HUES64 (cell line): ENCODE data around the gene CDCA7L.
"Not testable (repeated sequence)": the region's sequence is repeated elsewhere in the genome, so short reads cannot be mapped to it uniquely, and the experiment has no call there.

Experiments
- H3K27ac ChIP-seq: 2 replicates; pipeline ENCODE4 v1.7.0; 2013; ENCODE audit warnings: low read depth, low read length, inconsistent platforms
- H3K27me3 ChIP-seq: 2 replicates; pipeline ENCODE4 v1.6.1; 2013; ENCODE audit warnings: mild to moderate bottlenecking, low read length; ENCODE audit not compliant: insufficient read depth
- H3K36me3 ChIP-seq: 2 replicates; pipeline ENCODE4 v1.6.1; 2013; ENCODE audit warnings: mild to moderate bottlenecking, low read length; ENCODE audit not compliant: insufficient read depth
- H3K4me1 ChIP-seq: 2 replicates; pipeline ENCODE4 v1.6.1; 2013; ENCODE audit warnings: mild to moderate bottlenecking, low read length, moderate library complexity; ENCODE audit not compliant: insufficient read depth
- H3K4me3 ChIP-seq: 2 replicates; pipeline ENCODE4 v1.5.1; 2013; ENCODE audit warnings: mild to moderate bottlenecking, low read length, moderate library complexity
- H3K9ac ChIP-seq: 2 replicates; pipeline ENCODE4 v1.6.1; 2013; ENCODE audit warnings: mild to moderate bottlenecking, low read depth, low read length
- H3K9me3 ChIP-seq: 2 replicates; pipeline ENCODE4 v1.6.1; 2013; ENCODE audit warnings: low read depth, low read length; ENCODE audit not compliant: insufficient read depth
- WGBS: fragments of 150-250, 120-280 bp; methylation state at CpG from one replicate; pipeline ENCODE4 v1.1.7; 2013; ENCODE audit warnings: missing lambda C conversion rate; 5-methylcytosine and 5-hydroxymethylcytosine counted together

The CDCA7L gene

DNA sequence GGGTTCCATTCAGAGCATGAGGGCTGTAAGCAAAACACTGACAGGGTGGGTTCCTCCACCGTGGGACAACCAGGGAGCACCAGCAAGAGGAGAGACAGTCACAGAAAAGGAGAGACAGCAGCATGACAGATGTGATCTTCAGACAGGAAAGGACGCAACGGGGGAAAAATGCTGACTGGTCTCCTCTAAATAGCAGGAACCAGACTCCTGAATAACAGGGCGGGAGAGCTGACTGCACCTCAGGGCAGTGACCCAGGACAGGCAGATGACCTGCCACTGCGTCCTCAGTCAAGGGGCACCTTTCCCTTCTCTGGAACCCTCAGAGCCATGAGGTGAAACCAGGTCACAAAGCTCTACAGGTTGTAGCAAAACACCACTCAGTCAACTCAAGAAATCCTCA, 37.0 kb downstream of the CDCA7L start:
- whole genome bisulfite sequencing = 90% methylated on average over 5 of the region's 5 CpGs
- Histone ChIP-seq H3K4me1 (no peaks in the 10 kb centered on the region), H3K4me3 (no peak overlapping the region), H3K36me3 (peaks cover 90% of the 10 kb centered on the region), H3K9ac (no peak overlapping the region), H3K9me3 (no peaks in the 10 kb centered on the region), H3K27ac (no peak overlapping the region), H3K27me3 (no peaks in the 10 kb centered on the region)

DNA sequence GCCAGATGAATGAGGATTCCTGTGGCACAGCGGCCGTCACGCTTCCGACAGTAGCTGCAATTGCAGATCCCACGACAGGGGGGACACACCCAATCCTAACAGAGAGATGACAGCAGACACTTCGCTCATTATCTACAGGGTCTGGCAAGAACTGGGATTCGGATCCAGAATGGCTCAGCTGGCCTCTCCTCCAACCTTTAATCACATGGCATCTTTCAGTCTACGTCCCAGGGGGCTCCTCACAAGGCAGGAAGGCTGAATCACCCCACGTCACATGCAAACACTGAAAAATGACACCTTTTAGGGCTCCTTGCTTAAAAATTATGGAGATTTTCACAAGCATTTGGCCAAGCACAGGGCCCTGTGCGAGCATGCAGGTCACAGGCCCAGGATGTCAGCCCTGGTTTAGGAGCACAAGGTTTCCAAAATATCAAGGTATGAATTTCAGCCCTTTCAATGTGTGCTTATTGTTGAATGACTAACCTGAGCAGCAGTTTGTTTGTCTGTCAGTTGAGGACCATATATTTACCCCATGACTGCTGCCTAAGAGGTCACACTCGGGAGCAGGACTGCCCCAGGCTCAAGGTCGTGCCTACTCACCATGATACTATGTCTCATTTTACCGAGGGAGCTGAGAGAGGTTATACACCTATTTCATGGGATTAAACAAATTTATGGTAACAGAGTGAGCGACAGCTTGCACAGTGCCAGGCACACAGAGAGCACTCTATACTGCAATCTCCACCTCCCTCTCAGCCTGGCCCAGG, 42.5 kb downstream of the CDCA7L start:
- Histone ChIP-seq H3K9me3 (no peaks in the 10 kb centered on the region), H3K36me3 (peaks cover 100% of the 10 kb centered on the region), H3K27ac (no peak overlapping the region), H3K4me1 (no peaks in the 10 kb centered on the region), H3K9ac (no peak overlapping the region), H3K4me3 (no peak overlapping the region), H3K27me3 (no peaks in the 10 kb centered on the region)
- WGBS = 94% methylated on average over 13 of the region's 14 CpGs

DNA sequence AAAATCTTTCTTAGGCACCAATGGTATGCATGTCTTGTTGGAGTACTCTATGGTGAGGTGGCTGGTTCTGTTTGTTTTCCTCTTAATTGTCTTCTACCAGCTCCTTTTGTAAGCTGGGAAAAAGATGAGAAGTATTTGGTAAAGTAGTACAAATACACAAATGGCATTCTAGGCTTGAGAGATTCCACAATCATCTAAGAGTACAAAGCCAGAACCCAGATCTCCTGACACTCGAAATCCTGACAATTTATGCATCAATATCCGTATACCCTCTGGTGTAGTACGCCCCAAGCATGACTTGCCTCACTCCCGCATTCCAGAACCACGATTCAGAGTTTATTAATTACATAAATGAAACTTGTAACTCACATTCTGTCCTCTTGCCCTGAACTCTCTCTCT, 43.5 kb downstream of the CDCA7L start:
- Histone ChIP-seq H3K27me3 (no peaks in the 10 kb centered on the region), H3K9me3 (no peaks in the 10 kb centered on the region), H3K9ac (no peak overlapping the region), H3K27ac (no peak overlapping the region), H3K36me3 (peaks cover 95% of the 10 kb centered on the region), H3K4me3 (no peak overlapping the region), H3K4me1 (no peaks in the 10 kb centered on the region)
- 96% methylated on average over 5 of the region's 5 CpGs for WGBS

DNA sequence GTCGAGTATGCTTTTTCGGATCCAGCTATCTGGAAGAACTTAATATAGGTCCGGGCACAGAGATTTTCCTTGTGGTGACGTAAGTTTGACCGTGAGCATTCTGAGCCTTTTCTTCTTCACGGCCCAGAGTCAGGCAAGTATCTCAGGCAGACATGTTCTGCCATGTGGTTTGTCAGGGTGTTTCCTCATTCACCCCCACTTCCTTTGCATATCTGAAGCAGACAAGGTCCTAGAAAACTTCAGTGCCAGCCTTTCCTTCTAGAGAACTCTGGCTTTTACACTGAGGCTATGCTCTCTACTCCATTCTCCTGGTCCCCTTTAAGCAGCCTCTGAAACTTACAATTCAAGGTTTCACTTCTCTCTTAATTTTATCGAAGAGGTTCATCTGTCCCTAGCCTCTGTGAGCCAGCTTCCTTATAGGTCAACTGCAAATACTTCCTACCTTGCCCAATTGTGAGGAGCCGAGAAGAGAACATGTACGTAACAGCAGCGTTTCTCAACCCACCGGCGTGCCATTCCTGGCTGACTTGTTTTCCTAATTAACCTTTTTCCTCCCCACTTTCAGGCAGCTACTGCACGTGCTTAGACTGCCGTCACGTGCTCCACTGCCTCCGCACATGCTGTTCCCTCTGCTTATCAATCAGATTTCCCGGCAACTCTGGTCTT, 47.3 kb downstream of the CDCA7L start:
- no peak overlapping the region for H3K27ac ChIP-seq
- no peak overlapping the region for H3K9ac ChIP-seq
- H3K9me3 ChIP-seq = no peaks in the 10 kb centered on the region
- H3K4me3 ChIP-seq = no peak overlapping the region
- H3K27me3 ChIP-seq = no peaks in the 10 kb centered on the region
- H3K36me3 ChIP-seq = peaks cover 66% of the 10 kb centered on the region
- WGBS = 86% methylated on average over 17 of the region's 17 CpGs
- no peaks in the 10 kb centered on the region for H3K4me1 ChIP-seq

DNA sequence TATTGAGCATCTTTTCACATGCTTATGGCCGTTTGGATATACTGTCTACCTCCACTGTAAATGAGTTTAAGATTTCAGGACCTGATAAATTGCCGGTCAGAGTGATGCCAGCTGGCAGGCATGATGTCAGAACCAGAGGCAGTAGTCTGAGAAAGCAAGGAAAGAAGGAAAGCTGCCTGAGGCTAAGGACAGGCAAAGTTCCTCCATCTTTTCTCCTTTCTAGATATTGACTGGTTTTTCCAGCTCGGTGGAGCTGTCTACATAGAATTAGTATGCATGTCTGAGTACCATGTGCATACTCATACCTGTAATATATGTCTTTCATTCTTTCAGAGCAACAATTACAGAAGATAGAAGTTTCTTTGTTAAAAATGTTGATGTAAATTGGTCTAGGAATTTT, 52.3 kb downstream of the CDCA7L start:
- Histone ChIP-seq H3K9me3 (no peaks in the 10 kb centered on the region), H3K4me3 (no peak overlapping the region), H3K9ac (no peak overlapping the region), H3K27me3 (no peaks in the 10 kb centered on the region), H3K36me3 (peaks cover 21% of the 10 kb centered on the region), H3K27ac (no peak overlapping the region), H3K4me1 (no peaks in the 10 kb centered on the region)
- 94% methylated on average over 2 of the region's 3 CpGs for WGBS

DNA sequence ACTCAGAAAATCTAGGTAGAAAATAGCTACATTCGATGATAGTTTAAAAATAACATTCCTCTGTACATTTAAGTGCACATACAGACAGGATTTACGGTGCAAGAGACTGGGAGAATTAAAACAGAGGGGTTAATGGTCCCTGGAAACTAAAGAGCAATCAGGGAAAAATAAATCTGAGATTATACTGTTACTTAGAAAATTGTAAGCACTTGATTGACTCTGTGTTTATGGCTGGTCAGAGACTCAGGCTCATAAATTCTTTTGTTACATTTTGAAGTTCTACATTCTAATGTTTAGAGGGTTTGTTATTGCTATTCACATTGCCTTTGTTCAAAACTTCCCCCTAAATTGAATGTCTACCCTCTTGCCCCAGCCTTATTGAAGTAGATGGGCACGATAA, 54.4 kb downstream of the CDCA7L start:
- peaks cover 8% of the 10 kb centered on the region; the same call in 1 of the 2 replicates for H3K4me1 ChIP-seq
- H3K4me3 ChIP-seq = no peak overlapping the region
- H3K9ac ChIP-seq = no peak overlapping the region
- H3K36me3 ChIP-seq = peaks cover 5% of the 10 kb centered on the region; the same call in 1 of the 2 replicates
- 91% methylated on average over 3 of the region's 3 CpGs for WGBS
- H3K27ac ChIP-seq = no peak overlapping the region
- no peaks in the 10 kb centered on the region for H3K27me3 ChIP-seq
- no peaks in the 10 kb centered on the region for H3K9me3 ChIP-seq

DNA sequence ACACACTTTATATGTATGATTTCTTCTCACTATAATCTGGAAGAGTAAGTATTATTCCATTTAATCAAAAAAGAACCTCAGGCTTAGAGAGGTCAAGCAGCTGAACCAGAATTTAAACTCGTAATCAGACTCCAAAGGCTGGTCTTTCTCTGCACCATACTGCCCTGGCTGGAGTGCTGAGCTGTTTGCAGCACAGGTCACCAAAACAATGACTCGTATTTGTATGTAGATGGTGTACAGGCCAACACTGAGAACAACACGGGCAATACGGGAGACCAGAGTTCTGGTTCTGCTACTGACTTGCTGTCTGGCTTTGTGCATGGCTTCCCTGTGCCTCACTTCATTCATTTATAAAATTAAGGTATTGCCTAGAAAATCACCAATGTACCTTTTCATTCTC, 57.9 kb downstream of the CDCA7L start:
- 56% methylated on average over 4 of the region's 4 CpGs for WGBS
- H3K4me1 ChIP-seq = peaks cover 8% of the 10 kb centered on the region; the same call in 1 of the 2 replicates
- H3K4me3 ChIP-seq = no peak overlapping the region
- no peak overlapping the region for H3K9ac ChIP-seq
- H3K27me3 ChIP-seq = no peaks in the 10 kb centered on the region
- H3K27ac ChIP-seq = no peak overlapping the region
- no peaks in the 10 kb centered on the region for H3K9me3 ChIP-seq
- peaks cover 4% of the 10 kb centered on the region; the same call in 1 of the 2 replicates for H3K36me3 ChIP-seq

DNA sequence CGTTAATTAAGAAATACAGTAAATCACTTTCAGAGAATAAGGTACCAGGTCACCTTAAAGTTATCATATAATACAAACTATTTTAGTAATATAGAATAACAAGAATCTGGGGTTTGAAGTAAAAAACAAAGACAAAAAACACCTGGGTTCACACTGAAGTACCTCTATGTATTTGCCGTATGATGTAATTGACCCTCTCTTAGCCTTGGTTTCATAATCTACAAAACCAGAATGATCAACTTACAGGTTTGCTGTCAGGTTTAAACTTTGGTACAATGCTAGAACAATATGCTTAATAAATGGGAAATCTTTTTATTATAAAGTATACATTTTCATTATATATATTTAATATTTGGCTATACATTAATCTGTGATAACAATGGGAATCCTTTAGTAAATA, 58.3 kb downstream of the CDCA7L start:
- no peak overlapping the region for H3K27ac ChIP-seq
- H3K4me1 ChIP-seq = peaks cover 8% of the 10 kb centered on the region; the same call in 1 of the 2 replicates
- no peak overlapping the region for H3K4me3 ChIP-seq
- 97% methylated on average over 2 of the region's 2 CpGs for WGBS
- H3K27me3 ChIP-seq = no peaks in the 10 kb centered on the region
- H3K9me3 ChIP-seq = no peaks in the 10 kb centered on the region
- H3K36me3 ChIP-seq = peaks cover 4% of the 10 kb centered on the region; the same call in 1 of the 2 replicates
- no peak overlapping the region for H3K9ac ChIP-seq

DNA sequence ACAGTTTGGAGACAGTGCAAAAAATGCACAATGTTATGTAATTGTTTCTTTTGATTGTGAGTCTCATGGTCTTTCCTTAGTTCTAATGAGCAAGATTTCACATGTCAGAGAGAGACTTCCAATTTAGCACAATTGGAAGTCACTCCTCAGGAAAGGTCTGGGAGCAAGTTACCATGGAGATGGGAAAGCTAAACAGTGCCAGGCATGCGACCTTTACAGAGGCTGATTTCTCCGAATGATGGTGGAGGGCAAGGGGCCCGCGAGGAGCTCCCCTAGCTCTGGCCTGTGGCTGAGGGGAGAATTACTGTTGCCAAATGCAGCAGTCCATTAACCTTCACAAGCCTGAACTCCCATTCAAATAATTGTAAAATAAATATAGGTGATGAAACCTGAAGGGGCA, 59.3 kb downstream of the CDCA7L start:
- Histone ChIP-seq H3K9me3 (no peaks in the 10 kb centered on the region), H3K4me3 (no peak overlapping the region), H3K27me3 (no peaks in the 10 kb centered on the region), H3K4me1 (peaks cover 8% of the 10 kb centered on the region; the same call in 1 of the 2 replicates), H3K36me3 (no peaks in the 10 kb centered on the region; the same call in 1 of the 2 replicates), H3K27ac (no peak overlapping the region), H3K9ac (no peak overlapping the region)
- WGBS = 79% methylated on average over 4 of the region's 4 CpGs

DNA sequence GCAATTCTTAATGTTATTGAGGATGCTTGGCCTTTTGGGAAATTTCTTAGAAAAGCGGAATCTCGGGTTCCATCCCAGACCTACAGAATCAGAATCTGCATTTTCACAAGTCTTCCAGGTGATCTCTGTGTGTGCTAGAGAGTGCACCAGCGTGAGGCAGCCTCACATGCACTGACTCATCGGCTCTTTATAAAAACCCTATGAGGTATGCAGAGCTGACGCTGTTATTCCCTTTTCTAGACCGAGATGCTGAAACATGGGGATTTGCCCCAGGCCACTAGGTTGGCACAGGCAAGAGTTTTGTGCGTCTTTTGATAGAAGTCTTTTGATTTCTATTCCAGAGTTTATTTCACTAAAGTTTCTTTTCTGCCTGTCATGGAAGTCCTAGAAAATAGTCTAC, 61.2 kb downstream of the CDCA7L start:
- WGBS = 96% methylated on average over 7 of the region's 7 CpGs
- Histone ChIP-seq H3K4me1 (peaks cover 8% of the 10 kb centered on the region; the same call in 1 of the 2 replicates), H3K36me3 (no peaks in the 10 kb centered on the region), H3K27me3 (no peaks in the 10 kb centered on the region), H3K9ac (no peak overlapping the region), H3K9me3 (no peaks in the 10 kb centered on the region), H3K27ac (no peak overlapping the region), H3K4me3 (no peak overlapping the region)

DNA sequence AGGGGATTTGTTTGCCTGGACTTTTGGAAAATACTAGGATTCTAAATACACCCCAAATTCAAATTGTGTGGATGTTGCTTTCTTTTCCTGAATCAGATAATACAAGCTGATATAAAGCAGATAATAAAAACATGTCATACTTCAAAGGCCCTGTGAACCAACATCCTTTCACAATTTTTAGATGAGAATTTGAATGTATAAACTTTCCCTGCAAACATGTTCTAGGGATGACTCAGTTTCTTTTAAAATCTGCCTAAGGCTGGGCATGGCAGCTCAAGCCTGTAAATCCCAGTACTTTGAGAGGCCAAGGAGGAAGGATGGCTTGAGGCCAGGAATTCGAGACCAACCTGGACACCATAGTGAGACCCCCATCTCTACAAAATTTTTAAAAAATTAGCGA, 62.2 kb downstream of the CDCA7L start:
- not testable (repeated sequence) for H3K27me3 ChIP-seq, H3K4me1 ChIP-seq
- WGBS = 100% methylated on average over 1 of the region's 2 CpGs

More for the DNA sequence above, 62.2 kb downstream of the CDCA7L start:
- H3K4me3 ChIP-seq, H3K9ac ChIP-seq, H3K9me3 ChIP-seq, H3K27ac ChIP-seq, H3K36me3 ChIP-seq: not testable (repeated sequence)
